Measurements from ENCODE around the gene MAFG. TPM values are rescaled to one million over a fixed set of nuclear protein-coding genes. Genes with fewer than 3 reads are reported as not detected.

The MAFG gene
- polyA plus RNA-seq: 8.3 to 12.1 TPM (median 9.4 TPM) in 3 replicates
- polyA plus RNA-seq (2011; ENCODE audit: low read depth): 13.3 TPM
- 8.2 and 9.7 TPM in 2 replicates for polyA plus RNA-seq (2011; cell fraction: cytosol; rRNA removed)
- polyA plus RNA-seq (2011; cell fraction: nucleus; rRNA removed): 43.0 and 46.6 TPM in 2 replicates
- polyA plus RNA-seq (2012; ENCODE audit: low replicate concordance): 10.2 and 21.0 TPM in 2 replicates
- polyA minus RNA-seq: 6.7 to 18.1 TPM (median 6.7 TPM) in 3 replicates
- polyA minus RNA-seq (2011; cell fraction: cytosol; rRNA and poly(A)+ RNA removed): 6.5 TPM
- polyA minus RNA-seq (2011; cell fraction: nucleus; rRNA and poly(A)+ RNA removed): 8.4 and 9.5 TPM in 2 replicates

DNA sequence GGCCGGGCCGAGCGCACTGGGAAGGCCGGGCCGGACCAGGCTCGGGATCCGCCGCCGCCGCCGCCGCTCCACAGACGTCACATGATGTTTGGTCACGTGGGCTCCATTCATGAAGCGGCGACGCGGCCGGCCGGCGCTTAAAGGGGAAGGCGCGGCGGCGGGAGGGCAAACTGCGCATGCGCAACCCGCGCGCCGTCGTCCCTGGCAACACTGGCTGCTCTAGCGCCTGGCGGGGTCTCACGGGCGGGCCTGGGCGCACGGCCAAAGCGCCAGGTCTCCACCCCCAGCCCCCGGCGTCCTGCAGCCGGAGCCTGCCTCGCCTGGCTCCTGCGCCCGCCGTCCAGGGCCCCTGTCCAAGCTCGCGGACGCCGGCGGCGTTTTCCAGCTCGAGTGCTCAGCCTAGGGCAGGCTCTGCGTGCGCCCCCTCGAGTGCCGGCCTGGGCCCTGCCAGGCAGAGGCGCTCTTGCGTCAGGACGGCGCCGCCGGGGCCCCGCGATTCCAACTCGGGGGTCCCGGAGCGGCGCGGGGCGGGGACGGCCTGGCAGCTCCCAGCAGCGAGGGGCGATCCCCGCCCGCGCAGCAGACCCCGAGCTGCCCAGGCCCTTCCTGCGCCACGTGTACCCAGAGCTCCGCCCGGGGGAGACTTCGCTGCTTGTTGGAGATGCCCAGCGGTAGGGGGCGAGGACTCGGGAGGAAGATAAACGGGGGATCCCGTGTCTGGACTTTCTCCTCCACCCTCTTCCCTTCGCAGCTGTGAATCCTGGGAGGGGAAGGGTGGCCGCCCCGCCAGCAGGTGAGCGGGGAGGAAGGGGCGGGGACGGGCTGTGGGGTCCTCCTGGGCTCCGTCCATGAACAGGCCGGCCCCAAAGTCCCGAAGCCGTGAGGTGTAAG lies at the start of gene MAFG:
Gene MAFG, minus strand, starts transcription at position 83 of the 891 bp plus-strand sequence. CDS start 4,550 bp downstream, outside the sequence.
- peak within 1 kb of the TSS; percentile 84 for H3K4me2 ChIP-seq (ENCODE audit: control insufficient read depth, extremely low read depth, insufficient read depth, low read depth, low read length)
- H3K4me1 ChIP-seq (ENCODE audit: control insufficient read depth, extremely low read depth, insufficient read depth, low read length): peaks cover 33% of the 10 kb centered on the region
- H3K9me1 ChIP-seq (ENCODE audit: control insufficient read depth, extremely low read depth, insufficient read depth, low read length): no peaks in the 10 kb centered on the region
- peaks cover 40% of the 10 kb centered on the region for H3K79me2 ChIP-seq (ENCODE audit: control insufficient read depth, insufficient read depth, low read length)
- dilution Hi-C loops (cut with MboI; ENCODE audit: extremely low pct_ligation_motif_present, low sequenced_read_pairs): no loop called here
- no peaks in the 10 kb centered on the region for H3K27me3 ChIP-seq (ENCODE audit: control insufficient read depth, extremely low read depth, insufficient read depth, low read length)
- H3K9me3 ChIP-seq (ENCODE audit: control insufficient read depth, low read depth, low read length): no peaks in the 10 kb centered on the region
- peak within 1 kb of the TSS; percentile 78 to 84 (median 79) for H3K4me3 ChIP-seq (ENCODE audit: control insufficient read depth in 2 of 3, extremely low read depth in 1 of 3, insufficient read depth in 2 of 3, low read depth in 1 of 3, low read length in 3 of 3)
- peaks cover 5% of the 10 kb centered on the region for H4K20me1 ChIP-seq (ENCODE audit: control insufficient read depth, extremely low read depth, insufficient read depth, low read length)
- H3K36me3 ChIP-seq (ENCODE audit: control insufficient read depth in 2 of 2, extremely low read depth in 1 of 2, insufficient read depth in 2 of 2, low read length in 2 of 2): no peaks in the 10 kb centered on the region
- TF ChIP-seq, protein P1, sequence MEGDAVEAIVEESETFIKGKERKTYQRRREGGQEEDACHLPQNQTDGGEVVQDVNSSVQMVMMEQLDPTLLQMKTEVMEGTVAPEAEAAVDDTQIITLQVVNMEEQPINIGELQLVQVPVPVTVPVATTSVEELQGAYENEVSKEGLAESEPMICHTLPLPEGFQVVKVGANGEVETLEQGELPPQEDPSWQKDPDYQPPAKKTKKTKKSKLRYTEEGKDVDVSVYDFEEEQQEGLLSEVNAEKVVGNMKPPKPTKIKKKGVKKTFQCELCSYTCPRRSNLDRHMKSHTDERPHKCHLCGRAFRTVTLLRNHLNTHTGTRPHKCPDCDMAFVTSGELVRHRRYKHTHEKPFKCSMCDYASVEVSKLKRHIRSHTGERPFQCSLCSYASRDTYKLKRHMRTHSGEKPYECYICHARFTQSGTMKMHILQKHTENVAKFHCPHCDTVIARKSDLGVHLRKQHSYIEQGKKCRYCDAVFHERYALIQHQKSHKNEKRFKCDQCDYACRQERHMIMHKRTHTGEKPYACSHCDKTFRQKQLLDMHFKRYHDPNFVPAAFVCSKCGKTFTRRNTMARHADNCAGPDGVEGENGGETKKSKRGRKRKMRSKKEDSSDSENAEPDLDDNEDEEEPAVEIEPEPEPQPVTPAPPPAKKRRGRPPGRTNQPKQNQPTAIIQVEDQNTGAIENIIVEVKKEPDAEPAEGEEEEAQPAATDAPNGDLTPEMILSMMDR (optimal IDR thresholded peaks at IDR 0.05 in 1 of 3, IDR thresholded peaks at IDR 0.05 in 1 of 3, conservative IDR thresholded peaks at IDR 0.05 in 1 of 3; ENCODE audit: extremely low read depth in 1 of 3, insufficient read depth in 2 of 3, low read length in 3 of 3): peak in 1 of 3 experiments; percentile 44
- no peak for TF ChIP-seq EZH2 (IDR thresholded peaks at IDR 0.05; ENCODE audit: low read length)
- FAIRE-seq (no peak), DNase-seq (ENCODE audit: low read depth, low spot score) (no peak)
- H2AFZ ChIP-seq (ENCODE audit: control insufficient read depth, low read length): peak within 1 kb of the TSS; percentile 24
- peak within 1 kb of the TSS; percentile 85 for H3K27ac ChIP-seq (ENCODE audit: control insufficient read depth, insufficient read depth, low read length)
- H3K9ac ChIP-seq (ENCODE audit: control insufficient read depth, extremely low read depth, insufficient read depth, low read length): peak within 1 kb of the TSS; percentile 88

DNA sequence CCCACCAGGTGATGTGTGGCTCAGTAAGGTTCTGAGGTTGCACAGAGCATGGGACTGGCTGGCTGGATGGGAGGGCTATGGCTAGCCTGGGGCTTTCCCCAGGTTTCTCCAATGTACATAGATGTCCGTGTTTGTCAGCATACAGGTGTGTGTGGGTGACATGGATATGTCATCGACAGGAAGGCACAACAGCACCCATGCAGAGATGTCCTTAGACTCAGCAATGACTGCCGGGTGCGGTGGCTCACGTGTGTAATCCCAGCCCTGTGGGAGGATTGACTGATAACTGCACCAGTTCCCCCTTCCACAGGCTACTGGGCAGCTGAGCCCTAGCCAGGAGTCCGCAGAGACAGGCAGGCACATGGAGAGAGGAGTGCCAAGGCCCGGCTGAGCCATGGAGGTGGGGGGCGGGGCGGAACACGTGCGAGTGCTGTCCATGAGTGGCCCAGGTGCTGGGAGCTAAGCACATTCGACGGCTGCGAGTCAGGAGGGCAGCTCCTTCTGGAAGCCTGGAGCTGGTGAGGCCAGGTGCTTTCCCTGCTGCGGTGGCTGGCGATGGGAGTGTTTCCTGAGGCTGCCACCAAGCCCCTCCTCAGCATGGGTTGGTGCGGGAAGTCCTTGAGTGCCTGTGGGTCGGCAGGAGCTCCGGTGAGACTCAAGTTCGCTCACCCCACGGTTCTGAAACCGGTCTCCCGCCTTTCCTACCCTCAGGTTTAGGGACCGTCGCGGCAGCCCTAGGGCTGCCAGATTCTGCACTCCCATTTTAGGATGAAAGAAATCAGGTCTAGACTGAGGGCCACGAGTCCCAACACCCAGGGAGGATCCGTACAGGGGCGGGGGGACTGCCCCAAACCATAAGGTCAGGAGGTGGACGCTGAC lies 49.0 kb upstream of the MAFG start:
- H3K9ac ChIP-seq (ENCODE audit: control insufficient read depth, extremely low read depth, insufficient read depth, low read length): peak overlapping the region; percentile 86
- H4K20me1 ChIP-seq (ENCODE audit: control insufficient read depth, extremely low read depth, insufficient read depth, low read length): no peaks in the 10 kb centered on the region
- no peaks in the 10 kb centered on the region for H3K9me1 ChIP-seq (ENCODE audit: control insufficient read depth, extremely low read depth, insufficient read depth, low read length)
- FAIRE-seq: no peak
- peak overlapping the region; percentile 63 to 87 (median 83) for H3K4me3 ChIP-seq (ENCODE audit: control insufficient read depth in 2 of 3, extremely low read depth in 1 of 3, insufficient read depth in 2 of 3, low read depth in 1 of 3, low read length in 3 of 3)
- dilution Hi-C loops (cut with MboI; ENCODE audit: extremely low pct_ligation_motif_present, low sequenced_read_pairs): no loop called here
- H3K4me2 ChIP-seq (ENCODE audit: control insufficient read depth, extremely low read depth, insufficient read depth, low read depth, low read length): peak overlapping the region; percentile 83
- H3K27me3 ChIP-seq (ENCODE audit: control insufficient read depth, extremely low read depth, insufficient read depth, low read length): no peaks in the 10 kb centered on the region
- H3K79me2 ChIP-seq (ENCODE audit: control insufficient read depth, insufficient read depth, low read length): no peaks in the 10 kb centered on the region
- no peaks in the 10 kb centered on the region for H3K36me3 ChIP-seq (ENCODE audit: control insufficient read depth in 2 of 2, extremely low read depth in 1 of 2, insufficient read depth in 2 of 2, low read length in 2 of 2)
- peaks cover 14% of the 10 kb centered on the region for H3K4me1 ChIP-seq (ENCODE audit: control insufficient read depth, extremely low read depth, insufficient read depth, low read length)
- peak overlapping the region; percentile 60 for H3K27ac ChIP-seq (ENCODE audit: control insufficient read depth, insufficient read depth, low read length)
- DNase-seq (ENCODE audit: low read depth, low spot score): no peak
- TF ChIP-seq, protein P1 (optimal IDR thresholded peaks at IDR 0.05 in 1 of 3, IDR thresholded peaks at IDR 0.05 in 1 of 3, conservative IDR thresholded peaks at IDR 0.05 in 1 of 3; ENCODE audit: extremely low read depth in 1 of 3, insufficient read depth in 2 of 3, low read length in 3 of 3): no peak
- no peak for TF ChIP-seq EZH2 (IDR thresholded peaks at IDR 0.05; ENCODE audit: low read length)
- peak overlapping the region; percentile 91 for H2AFZ ChIP-seq (ENCODE audit: control insufficient read depth, low read length)
- H3K9me3 ChIP-seq (ENCODE audit: control insufficient read depth, low read depth, low read length): no peaks in the 10 kb centered on the region
